ENCODE measurements around the gene ATP13A4.

GRCh38 chr3:193515966-193516365, 38.7 kb downstream of the ATP13A4 start:
- no peak for TF ChIP-seq CTCF (IDR thresholded peaks at IDR 0.05 in 4 of 5, conservative IDR thresholded peaks at IDR 0.05 in 1 of 5)
- TF ChIP-seq POLR2A (IDR thresholded peaks at IDR 0.05) = no peak

Measured in gastrocnemius medialis (tissue), 4 donors.